NCI-H2196 (cell line): ENCODE results near the gene LRRC49.
"Not testable (repeated sequence)": the region's sequence is repeated elsewhere in the genome, so short reads cannot be mapped to it uniquely, and the experiment has no call there.

Experiments used
- DNase-seq: peaks from one replicate; lab custom pipeline; 2025; ENCODE audit not compliant: unreplicated experiment; lab: John Stamatoyannopoulos, UW

The LRRC49 gene, protein sequence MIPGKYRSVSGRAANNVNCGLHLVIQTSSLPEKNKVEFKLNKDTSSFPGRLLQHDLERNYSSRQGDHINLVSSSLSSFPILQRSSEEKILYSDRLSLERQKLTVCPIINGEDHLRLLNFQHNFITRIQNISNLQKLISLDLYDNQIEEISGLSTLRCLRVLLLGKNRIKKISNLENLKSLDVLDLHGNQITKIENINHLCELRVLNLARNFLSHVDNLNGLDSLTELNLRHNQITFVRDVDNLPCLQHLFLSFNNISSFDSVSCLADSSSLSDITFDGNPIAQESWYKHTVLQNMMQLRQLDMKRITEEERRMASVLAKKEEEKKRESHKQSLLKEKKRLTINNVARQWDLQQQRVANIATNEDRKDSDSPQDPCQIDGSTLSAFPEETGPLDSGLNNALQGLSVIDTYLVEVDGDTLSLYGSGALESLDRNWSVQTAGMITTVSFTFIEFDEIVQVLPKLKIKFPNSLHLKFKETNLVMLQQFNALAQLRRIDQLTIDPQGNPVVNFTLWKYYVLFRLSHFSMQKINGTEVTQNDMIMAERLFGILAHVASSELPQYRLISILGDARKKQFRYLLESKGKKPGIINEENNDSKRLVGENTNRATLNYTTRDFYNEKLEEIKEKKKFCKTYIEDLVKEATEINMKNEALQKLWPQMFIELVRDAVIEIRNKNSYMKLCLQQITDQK

DNA sequence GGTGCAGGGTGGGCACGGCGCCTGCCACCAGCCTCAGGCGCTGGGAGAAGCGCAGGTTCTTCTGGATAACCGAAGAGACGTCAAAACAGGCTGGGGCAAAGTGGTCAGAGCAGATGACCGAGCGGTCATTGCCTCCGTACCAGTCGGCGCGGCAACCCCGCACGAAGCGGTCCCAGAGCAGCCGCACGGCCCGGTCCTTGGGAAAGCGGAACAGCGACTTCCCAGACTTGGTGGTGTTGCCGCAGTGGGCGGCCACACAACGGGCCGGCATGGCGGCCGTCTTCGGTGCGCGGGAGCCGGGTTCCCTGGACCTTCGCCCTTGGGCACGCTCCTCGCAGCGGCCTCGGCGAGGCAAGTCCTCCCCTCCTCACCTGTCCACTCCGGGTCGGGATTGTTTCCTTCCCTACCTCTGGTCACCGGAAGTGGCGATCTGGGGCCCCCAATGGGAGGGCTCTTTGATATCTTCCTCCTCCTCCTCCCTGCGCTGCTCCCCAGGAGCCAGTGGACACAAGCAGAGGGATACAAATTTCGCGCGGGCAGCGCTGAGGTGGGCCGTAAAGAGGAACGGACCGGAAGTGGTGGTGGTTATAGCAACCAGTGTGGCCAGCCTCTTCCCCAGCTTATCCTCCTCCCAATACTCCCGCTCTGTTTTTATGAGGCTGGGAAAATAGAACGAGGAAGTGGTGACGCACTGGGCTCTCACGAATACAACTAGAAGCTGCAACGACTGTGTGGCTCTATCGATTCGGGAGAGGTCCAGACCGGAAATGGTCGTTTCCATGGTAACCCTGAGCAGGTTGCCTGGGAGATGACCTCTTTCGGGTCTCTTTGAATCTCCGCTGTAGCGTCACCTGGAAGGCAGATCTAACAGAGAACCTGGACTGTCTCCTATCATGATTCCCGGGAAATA is at the start of gene LRRC49, which contains the start of gene THAP10:
TSS of gene LRRC49 (plus strand) at position 825 of the 910 bp plus-strand sequence. CDS start at position 894, 69 bp downstream.
TSS of gene THAP10 (minus strand) at position 432 of the 910 bp plus-strand sequence. CDS start at position 271, 161 bp downstream.
- peak; percentile 95 for DNase-seq

DNA sequence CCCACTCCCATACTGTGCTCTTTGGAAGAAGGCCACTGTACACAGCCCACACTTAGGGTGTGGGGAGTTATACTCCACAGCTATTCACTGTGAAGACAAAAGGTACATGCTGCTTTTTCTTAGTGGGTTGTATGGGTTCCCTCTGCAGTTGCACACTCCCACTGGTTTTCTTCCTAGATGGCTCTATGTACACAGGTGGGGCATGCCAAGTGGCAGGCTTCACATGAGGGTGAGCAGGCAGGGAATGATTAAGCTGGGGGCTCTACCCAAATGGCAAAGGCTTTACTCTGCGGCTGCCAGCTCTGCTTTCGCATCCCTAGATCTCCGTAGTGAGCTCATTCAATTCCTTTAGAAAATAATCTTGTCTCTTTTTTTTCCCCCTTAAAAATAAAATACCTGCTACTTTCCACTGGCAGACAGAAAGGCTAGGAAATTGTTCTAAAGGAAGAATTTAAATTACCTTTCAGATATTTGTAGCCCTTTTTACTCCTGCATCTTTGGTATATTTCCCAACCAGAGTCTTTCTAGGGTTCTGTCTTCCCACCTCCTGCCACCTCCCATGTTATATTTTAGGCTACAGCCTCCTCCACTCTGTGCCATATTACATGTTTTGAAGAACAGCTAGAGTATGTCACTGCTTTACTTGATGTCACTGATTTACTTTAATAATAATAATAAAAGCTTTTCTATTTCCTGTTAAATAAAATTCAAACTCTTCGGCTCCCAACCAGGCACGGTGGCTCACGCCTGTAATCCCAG is 46.8 kb upstream of the LRRC49 start:
- DNase-seq, result no peak

- DNase-seq, result no peak
These were observed 40.7 kb upstream of the LRRC49 start for GRCh38 chr15:70851889-70852288.

DNA sequence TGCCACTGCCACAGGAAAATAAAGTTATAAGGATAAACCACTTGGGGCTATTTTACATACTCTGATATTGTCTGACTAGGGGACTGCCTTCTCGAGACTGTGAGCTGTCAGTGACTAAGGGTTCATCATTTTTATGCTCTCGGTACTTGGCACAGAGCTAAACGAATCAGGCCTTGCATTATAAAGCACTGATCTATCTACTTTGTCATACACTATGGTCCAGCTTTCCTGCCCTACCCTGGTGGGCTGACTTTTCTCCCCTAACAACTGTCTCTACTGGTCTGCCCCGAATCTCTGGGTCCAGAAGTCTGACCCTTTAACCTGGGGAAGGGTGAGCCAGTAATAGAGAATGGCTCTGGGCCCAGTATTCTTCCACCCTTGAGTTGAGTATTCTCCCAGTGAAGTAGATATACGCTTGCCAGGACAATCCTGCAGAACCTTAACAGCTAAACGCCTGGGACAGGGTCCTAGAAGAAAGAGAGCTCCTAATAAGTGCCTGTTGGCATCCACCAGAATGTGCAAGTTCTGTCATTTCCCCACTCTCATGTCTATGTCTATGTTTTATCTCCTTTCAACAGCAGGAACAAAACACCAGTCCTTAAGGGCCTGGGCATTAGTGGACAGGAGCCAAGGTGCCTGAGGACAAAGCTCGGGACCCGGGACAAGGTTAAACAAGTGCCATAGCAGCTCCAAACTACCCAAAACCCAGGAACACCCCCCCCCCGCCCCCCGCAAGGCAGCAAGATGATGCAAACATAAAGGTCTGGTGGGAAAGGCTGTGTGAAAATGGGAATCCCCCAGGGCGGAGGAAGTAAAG is 39.9 kb upstream of the LRRC49 start:
- DNase-seq, result no peak

- no peak for DNase-seq
These were observed 39.2 kb upstream of the LRRC49 start for GRCh38 chr15:70853318-70853972.

GRCh38 chr15:70853973-70854665 is 38.5 kb upstream of the LRRC49 start, which contains the start of gene LARP6:
Gene LARP6, minus strand, starts transcription at chr15:70854157. Its CDS starts 69 bp downstream, at chr15:70854088.
- peak; percentile 16 for DNase-seq

- no peak for DNase-seq
These were observed 38.0 kb upstream of the LRRC49 start for GRCh38 chr15:70854666-70854976.

- no peak for DNase-seq
These were observed 36.9 kb upstream of the LRRC49 start for GRCh38 chr15:70855764-70856163.

GRCh38 chr15:70856177-70856883 is 36.3 kb upstream of the LRRC49 start:
- no peak for DNase-seq

DNA sequence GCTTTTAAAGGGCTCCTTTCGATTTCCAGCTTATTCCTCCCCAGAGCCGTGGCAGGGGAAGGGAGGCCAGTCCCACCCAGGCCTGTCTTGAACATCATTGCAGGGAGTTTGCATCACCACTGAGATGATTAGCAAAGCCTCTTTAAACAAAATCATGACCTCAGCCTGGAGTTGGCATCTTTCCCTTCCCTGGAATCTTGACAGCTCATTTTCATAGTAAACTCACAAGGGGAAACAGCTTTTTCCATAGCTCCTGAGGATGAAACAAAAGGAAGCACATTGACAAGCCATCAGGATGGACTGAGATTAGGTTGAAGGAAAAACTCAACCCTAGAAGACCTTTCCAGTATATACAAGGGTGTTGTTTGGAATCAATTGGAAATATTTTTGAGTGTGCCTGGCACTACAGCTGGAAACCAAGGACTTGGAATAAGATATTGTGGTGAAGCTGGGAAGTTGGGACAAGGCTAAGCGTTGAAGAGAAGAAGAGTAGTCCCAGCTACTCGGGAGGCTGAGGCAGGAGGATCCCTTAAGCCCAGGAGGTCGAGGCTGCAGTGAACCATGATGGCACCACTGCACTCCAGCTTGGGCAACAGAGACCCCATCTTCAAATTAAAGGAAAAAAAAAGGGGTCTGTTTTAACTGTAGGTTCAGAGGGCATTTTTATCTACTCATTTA is 35.6 kb upstream of the LRRC49 start:
- DNase-seq, result no peak

DNA sequence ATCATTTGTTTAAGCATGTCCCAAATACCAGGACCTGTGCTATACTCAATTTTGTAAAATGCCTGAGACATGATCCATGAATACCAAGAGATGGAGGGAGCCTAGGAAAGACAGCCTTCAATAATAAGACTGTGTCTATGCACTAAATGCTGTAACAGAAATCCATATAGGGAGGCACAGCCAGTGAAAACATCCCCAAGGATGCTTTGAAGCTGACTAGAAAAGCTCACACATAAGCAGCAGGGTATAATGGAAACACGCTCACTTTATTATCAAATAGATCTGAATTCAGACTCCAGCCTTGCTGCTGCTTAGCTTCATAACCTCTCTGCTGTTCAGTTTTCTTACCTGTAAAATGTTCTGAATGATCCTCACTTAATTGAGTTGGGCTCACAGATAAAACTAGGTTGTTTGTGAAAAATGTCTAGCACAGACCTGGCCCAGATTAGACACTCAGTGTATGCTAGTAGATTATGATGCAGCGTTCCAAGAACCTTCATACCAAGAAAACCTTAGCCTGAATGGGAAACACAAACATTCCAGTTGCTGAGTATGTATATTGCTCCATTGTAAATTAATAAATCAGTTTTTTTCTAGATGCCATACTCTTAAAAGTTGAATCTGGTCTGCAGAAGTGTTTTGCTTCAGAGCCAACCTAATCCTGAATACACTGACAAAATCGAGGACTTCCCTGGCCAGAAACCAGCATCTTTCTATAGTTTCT is 34.9 kb upstream of the LRRC49 start:
- DNase-seq, result no peak

DNA sequence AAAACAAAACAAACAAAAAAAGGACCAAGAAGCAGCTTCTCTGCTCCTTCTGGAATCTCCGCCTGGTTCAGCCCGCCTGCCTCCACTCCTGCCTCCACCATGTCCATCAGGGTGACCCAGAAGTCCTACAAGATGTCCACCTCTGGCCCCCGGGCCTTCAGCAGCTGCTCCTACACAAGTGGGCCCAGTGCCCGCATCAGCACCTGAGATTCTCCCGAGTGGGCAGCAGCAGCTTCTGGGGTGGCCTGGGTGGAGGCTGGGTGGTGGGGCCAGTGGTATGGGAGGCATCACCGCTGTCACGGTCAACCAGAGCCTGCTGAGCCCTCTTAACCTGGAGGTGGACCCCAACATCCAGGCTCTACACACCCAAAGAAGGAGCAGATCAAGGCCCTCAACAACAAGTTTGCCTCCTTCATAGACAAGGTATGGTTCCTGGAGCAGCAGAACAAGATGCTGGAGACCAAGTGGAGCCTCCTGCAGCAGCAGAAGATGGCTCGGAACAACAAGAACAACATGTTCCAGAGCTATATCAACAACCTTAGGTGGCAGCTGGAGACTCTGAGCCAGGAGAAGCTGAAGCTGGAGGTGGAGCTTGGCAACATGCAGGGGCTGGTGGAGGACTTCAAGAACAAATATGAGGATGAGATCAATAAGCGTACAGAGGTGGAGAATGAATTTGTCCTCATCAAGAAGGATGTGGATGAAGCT is 33.9 kb upstream of the LRRC49 start:
- DNase-seq, result not testable (repeated sequence)

- no peak for DNase-seq
These were observed 33.2 kb upstream of the LRRC49 start for GRCh38 chr15:70859322-70859908.

DNA sequence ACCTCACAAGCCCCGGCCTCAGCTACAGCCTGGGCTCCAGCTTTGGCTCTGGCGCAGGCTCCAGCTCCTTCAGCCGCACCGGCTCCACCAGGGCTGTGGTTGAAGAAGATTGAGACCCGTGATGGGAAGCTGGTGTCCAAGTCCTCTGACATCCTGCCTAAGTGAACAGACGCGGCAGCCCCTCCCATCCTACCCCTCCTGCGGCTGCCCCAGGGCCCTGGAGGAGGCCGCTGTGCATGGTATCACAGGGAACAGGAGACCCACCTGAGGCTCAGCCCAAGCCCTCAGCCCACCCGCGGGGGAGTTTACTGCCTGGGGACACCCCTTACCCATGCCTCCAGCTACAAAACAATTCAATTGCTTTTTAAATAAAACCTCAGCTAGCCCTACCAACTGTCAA is 32.6 kb upstream of the LRRC49 start:
- DNase-seq, result no peak

DNA sequence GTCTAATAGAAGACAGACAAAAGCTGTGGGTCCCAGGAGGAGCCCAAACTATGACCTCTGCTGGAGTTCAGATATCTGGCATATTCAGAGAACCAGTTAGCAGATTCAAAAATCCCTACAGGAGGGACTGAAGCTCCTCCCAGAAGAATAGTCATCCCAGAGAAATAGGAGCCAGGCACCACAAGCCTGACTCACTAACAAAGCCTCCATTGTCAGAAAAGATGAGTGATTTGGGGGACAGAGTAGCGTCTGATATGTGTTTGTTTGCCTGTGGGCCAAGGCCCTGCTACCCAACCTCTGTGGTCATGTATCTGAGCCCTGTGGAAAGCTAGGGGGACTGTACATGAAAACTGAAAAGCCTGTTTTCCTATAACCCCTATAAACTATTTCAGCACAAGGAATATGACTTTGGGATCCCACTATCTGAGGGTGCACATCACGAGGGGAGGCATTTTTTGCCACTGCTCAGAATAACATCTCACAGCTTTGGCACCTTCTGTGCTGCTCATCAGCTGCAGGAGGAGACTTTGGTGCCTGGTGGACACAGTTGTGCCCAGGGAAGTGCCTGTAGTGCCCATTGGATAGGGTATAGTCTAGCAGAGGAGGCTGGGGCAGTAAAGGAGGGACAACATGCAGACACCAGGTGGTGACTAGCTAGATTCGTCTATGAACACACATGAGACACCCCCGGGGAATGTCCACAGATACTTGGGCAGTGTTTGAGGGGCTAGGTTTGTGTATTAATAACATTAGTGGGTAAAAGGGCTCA is 29.0 kb upstream of the LRRC49 start:
- no peak for DNase-seq
